AG09309 (cell line): ENCODE measurements around the gene IGFBP1.

ENCODE experiments used
- DNase-seq: peaks from one replicate; pipeline ENCODE4 v3.0.0-alpha.2; 2010; ENCODE audit warnings: low read depth
- H3K4me3 ChIP-seq: 2 replicates; pipeline ENCODE4 v1.5.1; 2011; ENCODE audit warnings: mild to moderate bottlenecking, low read depth, low read length, moderate library complexity; ENCODE audit not compliant: control insufficient read depth
- TF ChIP-seq, protein P1 (sequence below): IDR thresholded peaks from 2 replicates; pipeline ENCODE4 v1.5.1; 2011; ENCODE audit warnings: mild to moderate bottlenecking, low read depth, low read length, inconsistent platforms; ENCODE audit not compliant: insufficient read depth, control insufficient read depth; ENCODE audit errors: missing control alignments

The IGFBP1 gene

DNA sequence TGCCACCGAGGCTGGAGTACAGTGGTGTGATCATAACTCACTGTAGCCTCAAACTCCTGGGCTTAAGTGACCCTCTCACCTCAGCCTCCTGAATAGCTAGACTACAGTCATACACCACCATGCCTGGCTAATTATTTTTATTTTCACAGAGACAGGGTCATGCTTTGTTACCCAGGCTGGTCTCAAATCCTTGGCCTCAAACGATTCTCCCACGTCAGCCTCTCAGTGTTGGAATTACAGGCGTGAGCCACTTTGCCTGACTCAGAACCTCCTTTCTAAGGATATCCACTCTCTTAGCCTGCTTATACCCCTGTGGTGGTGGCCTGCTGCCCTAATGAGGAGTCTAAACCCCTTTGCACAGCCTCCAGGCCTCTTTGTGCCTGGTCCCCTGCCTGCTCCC is 4.2 kb upstream of the IGFBP1 start:
- no peak overlapping the region for H3K4me3 ChIP-seq
- DNase-seq = no peak
- TF ChIP-seq, protein P1, sequence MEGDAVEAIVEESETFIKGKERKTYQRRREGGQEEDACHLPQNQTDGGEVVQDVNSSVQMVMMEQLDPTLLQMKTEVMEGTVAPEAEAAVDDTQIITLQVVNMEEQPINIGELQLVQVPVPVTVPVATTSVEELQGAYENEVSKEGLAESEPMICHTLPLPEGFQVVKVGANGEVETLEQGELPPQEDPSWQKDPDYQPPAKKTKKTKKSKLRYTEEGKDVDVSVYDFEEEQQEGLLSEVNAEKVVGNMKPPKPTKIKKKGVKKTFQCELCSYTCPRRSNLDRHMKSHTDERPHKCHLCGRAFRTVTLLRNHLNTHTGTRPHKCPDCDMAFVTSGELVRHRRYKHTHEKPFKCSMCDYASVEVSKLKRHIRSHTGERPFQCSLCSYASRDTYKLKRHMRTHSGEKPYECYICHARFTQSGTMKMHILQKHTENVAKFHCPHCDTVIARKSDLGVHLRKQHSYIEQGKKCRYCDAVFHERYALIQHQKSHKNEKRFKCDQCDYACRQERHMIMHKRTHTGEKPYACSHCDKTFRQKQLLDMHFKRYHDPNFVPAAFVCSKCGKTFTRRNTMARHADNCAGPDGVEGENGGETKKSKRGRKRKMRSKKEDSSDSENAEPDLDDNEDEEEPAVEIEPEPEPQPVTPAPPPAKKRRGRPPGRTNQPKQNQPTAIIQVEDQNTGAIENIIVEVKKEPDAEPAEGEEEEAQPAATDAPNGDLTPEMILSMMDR = no peak

DNA sequence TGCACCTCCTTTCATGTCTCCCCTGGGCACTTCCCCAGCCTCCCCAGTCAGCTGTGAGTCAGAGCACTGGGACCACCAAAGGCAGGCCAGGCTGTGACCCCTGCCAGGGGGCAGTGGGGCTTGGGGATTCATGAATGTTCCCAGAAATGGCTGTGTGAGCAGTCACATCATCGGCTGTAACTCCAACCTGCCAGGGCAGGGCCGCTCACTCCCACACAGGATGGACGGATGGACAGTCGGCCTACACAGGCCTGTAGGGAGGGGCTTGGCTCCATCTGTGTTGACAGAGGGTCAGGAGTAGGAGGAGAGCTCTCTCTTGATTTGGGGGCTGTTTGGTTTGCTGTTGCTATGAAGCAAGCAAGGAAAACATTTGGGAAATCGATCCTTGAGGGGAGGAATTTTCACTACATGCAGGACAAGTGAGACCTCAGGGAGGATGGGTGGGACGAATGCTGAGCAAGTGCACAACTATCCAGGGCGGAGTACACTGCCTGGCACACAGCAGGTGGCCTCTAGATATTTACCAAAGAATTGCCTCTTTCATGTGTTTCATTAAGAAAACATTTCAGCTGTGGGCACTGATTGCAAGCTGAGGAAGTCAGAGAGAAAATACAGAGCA is 2.9 kb upstream of the IGFBP1 start:
- no peak overlapping the region for H3K4me3 ChIP-seq
- TF ChIP-seq, protein P1 = no peak
- no peak for DNase-seq

DNA sequence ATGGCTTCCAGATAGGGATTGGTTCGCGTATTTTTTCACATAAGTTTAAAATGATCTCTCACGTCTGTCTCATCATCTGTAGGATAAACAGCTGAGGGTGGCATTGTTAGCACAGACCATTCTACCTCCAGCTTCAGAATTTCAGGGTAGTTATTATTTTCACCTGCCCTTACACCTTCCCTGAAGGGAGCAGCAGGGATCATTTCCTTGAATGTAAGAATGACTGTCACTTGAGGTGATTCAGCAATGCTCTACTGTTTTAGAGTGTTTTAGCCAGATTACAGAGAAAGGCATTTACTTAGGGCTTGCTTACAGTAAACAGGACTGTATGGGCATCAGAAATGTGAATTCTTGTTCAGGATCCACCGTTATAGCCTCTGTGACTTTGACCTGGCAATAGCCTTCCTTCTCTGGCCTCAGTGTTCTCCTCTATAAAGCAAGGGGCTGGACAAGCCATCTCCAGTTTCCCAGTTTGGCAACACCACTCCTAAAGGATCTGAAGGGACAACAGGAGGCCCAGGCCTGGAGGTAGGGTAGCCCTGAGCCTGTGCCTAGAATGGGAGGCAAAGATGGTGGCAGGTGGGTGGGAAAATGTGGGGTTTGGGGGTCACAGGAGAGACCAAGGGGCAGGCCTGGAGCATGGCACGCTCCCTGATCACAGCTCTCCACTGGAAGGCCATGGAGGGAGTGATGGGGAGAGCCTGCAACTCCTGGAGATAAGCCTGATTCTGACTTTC is 1.2 kb upstream of the IGFBP1 start:
- DNase-seq = no peak
- TF ChIP-seq, protein P1 = no peak
- no peak overlapping the region for H3K4me3 ChIP-seq

DNA sequence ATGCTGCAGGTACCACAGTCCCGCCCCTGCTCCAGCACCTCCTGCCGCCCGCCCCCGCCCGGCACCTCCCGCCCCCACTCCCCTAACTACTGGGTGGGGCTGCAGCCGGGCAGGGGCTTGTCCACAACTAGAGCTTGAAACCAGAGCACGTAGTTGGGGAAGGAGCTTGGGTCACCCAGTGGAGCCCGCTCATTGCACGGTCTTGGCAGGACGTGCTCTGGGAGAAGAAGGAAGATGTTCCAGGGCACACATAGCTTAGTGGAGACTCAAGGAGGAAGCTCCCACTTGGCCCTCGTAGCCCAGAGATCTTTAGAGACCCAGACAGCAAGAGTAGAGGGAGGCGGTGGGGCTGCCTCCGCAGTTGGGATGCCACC is 692 bp downstream of the IGFBP1 start:
- TF ChIP-seq, protein P1 = no peak
- peak overlapping the region; percentile 11; the same call in 1 of the 2 replicates for H3K4me3 ChIP-seq
- no peak for DNase-seq

DNA sequence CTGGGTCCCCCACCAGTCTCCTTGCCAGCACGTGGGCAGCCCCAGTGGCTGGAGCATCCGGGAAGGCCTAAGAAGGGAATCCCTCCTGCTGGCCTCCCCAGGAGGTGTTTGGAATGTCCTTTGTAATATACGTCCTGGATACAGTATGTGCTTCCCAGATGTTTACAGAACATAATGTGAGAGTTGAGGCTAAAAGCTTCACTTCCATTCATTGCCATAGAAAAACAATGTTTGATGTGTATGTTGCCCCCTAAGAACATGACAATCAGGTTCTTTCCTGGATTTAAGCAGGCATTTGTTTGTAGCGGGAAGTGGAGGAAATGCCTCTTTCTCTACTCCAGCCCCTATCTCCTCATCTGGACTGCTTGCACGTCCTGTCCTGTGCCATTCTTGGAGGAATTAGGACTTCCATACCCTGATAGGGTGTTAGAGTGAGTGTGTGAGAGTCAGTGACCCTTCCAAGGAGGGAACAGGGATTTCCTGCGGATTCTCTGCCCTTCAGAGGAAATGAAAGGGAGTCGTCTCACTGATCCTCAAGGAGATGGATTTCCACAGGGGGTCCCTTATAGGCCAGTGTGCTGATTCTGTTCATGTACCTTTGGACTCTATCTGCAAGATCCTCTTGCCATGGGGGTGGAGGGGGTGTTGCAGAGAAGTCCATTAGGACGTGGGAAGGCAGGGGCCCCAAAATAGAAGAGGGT is 1.2 kb downstream of the IGFBP1 start:
- H3K4me3 ChIP-seq = no peak overlapping the region
- DNase-seq = no peak
- TF ChIP-seq, protein P1 = no peak

DNA sequence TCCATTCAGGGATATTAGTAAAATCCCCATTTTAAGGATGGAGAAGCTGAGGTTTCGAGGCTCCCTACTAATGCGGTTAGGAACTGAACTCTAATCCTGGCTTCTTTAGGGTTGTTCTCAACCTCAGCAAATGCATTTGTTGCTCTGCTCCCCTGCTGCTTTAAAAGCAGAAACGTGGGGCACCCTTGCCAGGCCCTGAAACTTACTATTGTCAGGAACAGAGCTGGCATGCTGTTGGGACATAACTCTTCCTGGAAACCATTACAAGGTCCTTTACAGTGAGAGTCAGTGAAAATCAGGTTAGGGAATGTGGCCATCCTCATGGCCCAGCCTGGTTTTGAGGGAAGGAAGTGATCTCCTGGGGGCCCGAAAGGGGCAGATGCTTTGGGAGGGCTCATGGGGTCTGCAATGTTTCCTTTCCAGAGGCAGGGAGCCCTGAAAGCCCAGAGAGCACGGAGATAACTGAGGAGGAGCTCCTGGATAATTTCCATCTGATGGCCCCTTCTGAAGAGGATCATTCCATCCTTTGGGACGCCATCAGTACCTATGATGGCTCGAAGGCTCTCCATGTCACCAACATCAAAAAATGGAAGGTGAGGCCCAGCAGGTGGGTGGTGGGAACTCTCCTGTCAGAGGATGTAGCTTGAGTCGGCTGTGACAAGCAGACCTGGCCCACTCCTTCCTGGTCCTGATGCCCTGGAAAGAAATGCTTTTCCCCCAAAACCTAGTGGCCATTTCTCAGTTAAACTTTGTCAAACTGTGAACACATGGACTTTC is 2.0 kb downstream of the IGFBP1 start:
- no peak overlapping the region for H3K4me3 ChIP-seq
- TF ChIP-seq, protein P1 = no peak
- no peak for DNase-seq
